SHP77 (cell line): ENCODE data around the gene ZNF407.

ENCODE experiments used
- DNase-seq, 2 experiments: peaks; one replicate each; lab custom pipeline; 2025; lab: John Stamatoyannopoulos, UW

ZNF407 gene

GRCh38 chr18:74722237-74722636 is 124.6 kb downstream of the ZNF407 start:
- DNase-seq, result no peak

- DNase-seq, result no peak
Observed at GRCh38 chr18:74724186-74724585, 126.5 kb downstream of the ZNF407 start.

- DNase-seq, result no peak
Observed at GRCh38 chr18:74725690-74726089, 128.0 kb downstream of the ZNF407 start.

- no peak for DNase-seq
Observed at GRCh38 chr18:74728586-74728985, 130.9 kb downstream of the ZNF407 start.

GRCh38 chr18:74731097-74731496 is 133.4 kb downstream of the ZNF407 start:
- no peak for DNase-seq

GRCh38 chr18:74732380-74732779 is 134.7 kb downstream of the ZNF407 start:
- no peak for DNase-seq

GRCh38 chr18:74733598-74733997 is 135.9 kb downstream of the ZNF407 start:
- peak in 1 of 2 experiments; percentile 16 for DNase-seq

- DNase-seq, result peak; percentile 19 to 22
Observed at GRCh38 chr18:74734013-74734444, 136.4 kb downstream of the ZNF407 start.

- DNase-seq, result no peak
Observed at GRCh38 chr18:74739926-74740325, 142.3 kb downstream of the ZNF407 start.

- DNase-seq, result no peak
Observed at GRCh38 chr18:74742573-74743243, 145.0 kb downstream of the ZNF407 start.

- DNase-seq, result peak; percentile 7 to 38
Observed at GRCh38 chr18:74745633-74746403, 148.1 kb downstream of the ZNF407 start.

GRCh38 chr18:74748809-74749208 is 151.1 kb downstream of the ZNF407 start:
- DNase-seq, result peak; percentile 91 to 93

GRCh38 chr18:74758995-74759394 is 161.3 kb downstream of the ZNF407 start:
- no peak for DNase-seq

GRCh38 chr18:74760026-74760425 is 162.4 kb downstream of the ZNF407 start:
- DNase-seq, result no peak

GRCh38 chr18:74760436-74760835 is 162.8 kb downstream of the ZNF407 start:
- DNase-seq, result no peak

- DNase-seq, result no peak
Observed at GRCh38 chr18:74766251-74766650, 168.6 kb downstream of the ZNF407 start.

- DNase-seq, result no peak
Observed at GRCh38 chr18:74768096-74768495, 170.4 kb downstream of the ZNF407 start.

GRCh38 chr18:74773171-74773624 is 175.5 kb downstream of the ZNF407 start:
- DNase-seq, result no peak

GRCh38 chr18:74774486-74774885 is 176.8 kb downstream of the ZNF407 start:
- DNase-seq, result no peak

- no peak for DNase-seq
Observed at GRCh38 chr18:74775239-74775638, 177.6 kb downstream of the ZNF407 start.

GRCh38 chr18:74778191-74778847 is 180.6 kb downstream of the ZNF407 start:
- no peak for DNase-seq

GRCh38 chr18:74784752-74785151 is 187.1 kb downstream of the ZNF407 start:
- peak; percentile 85 to 89 for DNase-seq

- DNase-seq, result no peak
Observed at GRCh38 chr18:74785632-74786031, 188.0 kb downstream of the ZNF407 start.
